Activated CD4-positive, CD25-positive, alpha-beta regulatory T cell (primary cell): Measurements from ENCODE around the gene FAM168B.

Source experiments
- DNase-seq, 4 experiments: peaks; one replicate each; lab custom pipeline; 2025; lab: John Stamatoyannopoulos, UW

FAM168B gene

GRCh38 chr2:131022731-131023130 lies 70.5 kb downstream of the FAM168B start:
- no peak for DNase-seq

- no peak for DNase-seq
Measured at GRCh38 chr2:131016826-131017741, 76.2 kb downstream of the FAM168B start.

GRCh38 chr2:131015764-131016163 lies 77.5 kb downstream of the FAM168B start:
- no peak for DNase-seq

GRCh38 chr2:131014141-131014540 lies 79.1 kb downstream of the FAM168B start:
- DNase-seq: no peak

- no peak for DNase-seq
Measured at GRCh38 chr2:131011486-131011885, 81.8 kb downstream of the FAM168B start.

GRCh38 chr2:131010566-131010965 lies 82.7 kb downstream of the FAM168B start:
- DNase-seq: no peak

GRCh38 chr2:131009713-131010475 lies 83.4 kb downstream of the FAM168B start:
- no peak for DNase-seq

GRCh38 chr2:131008967-131009366 lies 84.3 kb downstream of the FAM168B start:
- DNase-seq: no peak

GRCh38 chr2:131006561-131006960 lies 86.7 kb downstream of the FAM168B start:
- no peak for DNase-seq

- no peak for DNase-seq
Measured at GRCh38 chr2:131005216-131005935, 87.9 kb downstream of the FAM168B start.

GRCh38 chr2:131004446-131005209 lies 88.6 kb downstream of the FAM168B start:
- DNase-seq: no peak

- no peak for DNase-seq
Measured at GRCh38 chr2:130998561-130998960, 94.7 kb downstream of the FAM168B start.
